Neural cell (in vitro differentiated cells): ENCODE measurements around the gene MRPS27. TPM values are rescaled to one million over a fixed set of nuclear protein-coding genes. Genes with fewer than 3 reads are reported as not detected.

Source experiments
- H2AFZ ChIP-seq: fragments of 200-600, 300-800 bp; sonication (generic), shearing (Covaris generic); 2 replicates; pipeline ENCODE4 v1.6.0; 2014; ENCODE audit warnings: low read depth, mild to moderate bottlenecking, antibody characterized with exemption, low read length, moderate library complexity
- H3F3A ChIP-seq: fragments of 200-600 bp; shearing (Covaris generic); 2 replicates; pipeline ENCODE4 v1.6.1; 2016; ENCODE audit warnings: mild to moderate bottlenecking, moderate library complexity, mixed read lengths, antibody characterized with exemption, low read length; ENCODE audit not compliant: insufficient read depth, poor library complexity, severe bottlenecking
- H3K27ac ChIP-seq: fragments of 200-600, 300-800 bp; sonication (generic), shearing (Covaris generic); 2 replicates; pipeline ENCODE4 v1.5.1; 2014; ENCODE audit warnings: mild to moderate bottlenecking, low read length, moderate library complexity
- H3K27me3 ChIP-seq: fragments of 300-800, 200-600 bp; sonication (generic), shearing (Covaris generic); 2 replicates; pipeline ENCODE4 v1.6.0; 2014; ENCODE audit warnings: mild to moderate bottlenecking, low read depth, low read length, moderate library complexity; ENCODE audit not compliant: insufficient read depth
- H3K36me3 ChIP-seq: fragments of 300-800, 200-600 bp; sonication (generic), shearing (Covaris generic); 2 replicates; pipeline ENCODE4 v1.5.1; 2014; ENCODE audit warnings: mild to moderate bottlenecking, antibody characterized with exemption, low read length, moderate library complexity; ENCODE audit not compliant: insufficient read depth
- H3K4me2 ChIP-seq: fragments of 300-800, 200-600 bp; sonication (generic), shearing (Covaris generic); 2 replicates; pipeline ENCODE4 v1.6.0; 2014; ENCODE audit warnings: mild to moderate bottlenecking, low read length
- H3K4me3 ChIP-seq: fragments of 300-800, 200-600 bp; sonication (generic), shearing (Covaris generic); 2 replicates; pipeline ENCODE4 v1.5.1; 2014; ENCODE audit warnings: mild to moderate bottlenecking, low read length, moderate library complexity
- H3K79me2 ChIP-seq: fragments of 200-600 bp; shearing (Covaris generic); replicated peaks from 2 replicates; pipeline ENCODE4 v1.6.0; 2014; ENCODE audit warnings: mild to moderate bottlenecking, low read length, moderate library complexity; ENCODE audit not compliant: insufficient read depth
- H3K9ac ChIP-seq: fragments of 300-800, 200-600 bp; sonication (generic), shearing (Covaris generic); 2 replicates; pipeline ENCODE4 v1.6.1; 2016; ENCODE audit warnings: mild to moderate bottlenecking, low read length, mixed read lengths
- H3K9me2 ChIP-seq: fragments of 200-600 bp; shearing (Covaris generic); 2 replicates; pipeline ENCODE4 v1.6.1; 2016; ENCODE audit warnings: mild to moderate bottlenecking, low read length, mixed read lengths; ENCODE audit not compliant: insufficient read depth
- H3K9me3 ChIP-seq: fragments of 200-600, 300-800 bp; sonication (generic), shearing (Covaris generic); 2 replicates; pipeline ENCODE4 v1.6.1; 2016; ENCODE audit warnings: mild to moderate bottlenecking, mixed run types, low read length, moderate library complexity, mixed read lengths
- H4K20me1 ChIP-seq: fragments of 200-600 bp; shearing (Covaris generic); 2 replicates; pipeline ENCODE4 v1.6.1; 2016; ENCODE audit warnings: mild to moderate bottlenecking, mixed run types; ENCODE audit not compliant: insufficient read depth
- CTCF ChIP-seq: fragments of 450-650 bp; IDR thresholded peaks from 2 replicates; pipeline ENCODE4 v1.5.1; 2014; ENCODE audit warnings: antibody characterized with exemption, mild to moderate bottlenecking, moderate library complexity; ENCODE audit not compliant: poor library complexity, severe bottlenecking
- EP300 ChIP-seq: fragments of 450-650 bp; conservative IDR thresholded peaks from 2 replicates; pipeline ENCODE4 v1.6.1; 2014; ENCODE audit warnings: antibody characterized with exemption, mild to moderate bottlenecking, moderate library complexity; ENCODE audit not compliant: poor library complexity, severe bottlenecking
- EZH2 ChIP-seq: fragments of 200-600, 300-800 bp; shearing (Covaris generic), sonication (generic); IDR thresholded peaks from 2 replicates; pipeline ENCODE4 v1.6.1; 2014; ENCODE audit warnings: antibody characterized with exemption, low read length, borderline replicate concordance, mild to moderate bottlenecking; ENCODE audit not compliant: insufficient read depth, poor library complexity, severe bottlenecking
- MXI1 ChIP-seq: fragments of 450-650 bp; conservative IDR thresholded peaks from 2 replicates; pipeline ENCODE4 v1.6.1; 2014; ENCODE audit warnings: antibody characterized with exemption, mild to moderate bottlenecking; ENCODE audit not compliant: poor library complexity, severe bottlenecking
- POLR2AphosphoS5 ChIP-seq: IDR thresholded peaks from 2 replicates; pipeline ENCODE4 v1.6.1; 2012
- RAD21 ChIP-seq: fragments of 450-650 bp; conservative IDR thresholded peaks from 2 replicates; pipeline ENCODE4 v1.6.1; 2014; ENCODE audit warnings: antibody characterized with exemption, mild to moderate bottlenecking, moderate library complexity
- SMC3 ChIP-seq: fragments of 450-650 bp; conservative IDR thresholded peaks from 2 replicates; pipeline ENCODE4 v1.6.1; 2014; ENCODE audit warnings: antibody characterized with exemption, mild to moderate bottlenecking, moderate library complexity; ENCODE audit not compliant: poor library complexity
- TAF1 ChIP-seq: IDR thresholded peaks from 2 replicates; pipeline ENCODE4 v1.6.1; 2012; ENCODE audit warnings: low read depth
- polyA plus RNA-seq: library from polyadenylated mRNA; depleted of rRNA; stranded (reverse); fragments of >200 nt; gene quantifications from 2 replicates; pipeline ENCODE4 v1.2.3, GENCODE V29; 2014
- TF ChIP-seq, protein P1 (sequence below): IDR thresholded peaks from 2 replicates; pipeline ENCODE4 v1.6.1; 2012; ENCODE audit warnings: borderline replicate concordance

MRPS27 gene
- polyA plus RNA-seq, 1 donor from 2014 or later = 36.7 TPM

GRCh38 chr5:72244862-72245371 is 75.1 kb downstream of the MRPS27 start:
- no peaks in the 10 kb centered on the region for H3K36me3 ChIP-seq

DNA sequence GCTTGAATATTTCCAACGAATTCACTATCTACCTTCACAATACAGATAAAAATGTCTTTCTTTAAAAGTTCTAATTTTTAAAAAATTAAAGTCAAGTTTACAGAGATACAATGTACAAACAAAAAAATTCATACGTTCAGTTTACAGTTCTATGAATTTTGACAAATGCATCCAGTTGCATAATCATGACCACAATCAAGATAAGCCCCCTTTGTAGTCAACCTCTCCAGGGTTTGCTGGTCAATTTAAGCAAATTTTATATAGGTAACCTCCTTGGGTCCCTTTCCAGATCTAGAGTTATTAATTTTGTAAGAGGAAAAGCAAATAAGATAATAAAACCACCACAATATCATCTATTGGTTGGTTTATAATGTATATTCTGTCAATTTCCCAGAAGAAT is 76.3 kb downstream of the MRPS27 start:
- TF ChIP-seq TAF1 = no peak
- TF ChIP-seq, protein P1, sequence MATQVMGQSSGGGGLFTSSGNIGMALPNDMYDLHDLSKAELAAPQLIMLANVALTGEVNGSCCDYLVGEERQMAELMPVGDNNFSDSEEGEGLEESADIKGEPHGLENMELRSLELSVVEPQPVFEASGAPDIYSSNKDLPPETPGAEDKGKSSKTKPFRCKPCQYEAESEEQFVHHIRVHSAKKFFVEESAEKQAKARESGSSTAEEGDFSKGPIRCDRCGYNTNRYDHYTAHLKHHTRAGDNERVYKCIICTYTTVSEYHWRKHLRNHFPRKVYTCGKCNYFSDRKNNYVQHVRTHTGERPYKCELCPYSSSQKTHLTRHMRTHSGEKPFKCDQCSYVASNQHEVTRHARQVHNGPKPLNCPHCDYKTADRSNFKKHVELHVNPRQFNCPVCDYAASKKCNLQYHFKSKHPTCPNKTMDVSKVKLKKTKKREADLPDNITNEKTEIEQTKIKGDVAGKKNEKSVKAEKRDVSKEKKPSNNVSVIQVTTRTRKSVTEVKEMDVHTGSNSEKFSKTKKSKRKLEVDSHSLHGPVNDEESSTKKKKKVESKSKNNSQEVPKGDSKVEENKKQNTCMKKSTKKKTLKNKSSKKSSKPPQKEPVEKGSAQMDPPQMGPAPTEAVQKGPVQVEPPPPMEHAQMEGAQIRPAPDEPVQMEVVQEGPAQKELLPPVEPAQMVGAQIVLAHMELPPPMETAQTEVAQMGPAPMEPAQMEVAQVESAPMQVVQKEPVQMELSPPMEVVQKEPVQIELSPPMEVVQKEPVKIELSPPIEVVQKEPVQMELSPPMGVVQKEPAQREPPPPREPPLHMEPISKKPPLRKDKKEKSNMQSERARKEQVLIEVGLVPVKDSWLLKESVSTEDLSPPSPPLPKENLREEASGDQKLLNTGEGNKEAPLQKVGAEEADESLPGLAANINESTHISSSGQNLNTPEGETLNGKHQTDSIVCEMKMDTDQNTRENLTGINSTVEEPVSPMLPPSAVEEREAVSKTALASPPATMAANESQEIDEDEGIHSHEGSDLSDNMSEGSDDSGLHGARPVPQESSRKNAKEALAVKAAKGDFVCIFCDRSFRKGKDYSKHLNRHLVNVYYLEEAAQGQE = no peak
- no peak for TF ChIP-seq RAD21
- no peak for TF ChIP-seq POLR2AphosphoS5
- TF ChIP-seq SMC3 = no peak
- TF ChIP-seq CTCF = no peak
- TF ChIP-seq EZH2 = no peak
- TF ChIP-seq EP300 = no peak
- no peak for TF ChIP-seq MXI1

More at GRCh38 chr5:72244862-72245371, 75.1 kb downstream of the MRPS27 start:
- Histone ChIP-seq H4K20me1 (no peaks in the 10 kb centered on the region), H3F3A (no peaks in the 10 kb centered on the region), H2AFZ (no peak overlapping the region), H3K4me2 (no peak overlapping the region), H3K9me3 (no peaks in the 10 kb centered on the region), H3K79me2 (peaks cover 9% of the 10 kb centered on the region), H3K9ac (no peak overlapping the region), H3K4me3 (no peak overlapping the region), H3K27me3 (no peaks in the 10 kb centered on the region), H3K27ac (no peak overlapping the region), H3K9me2 (no peaks in the 10 kb centered on the region)
- no peak for TF ChIP-seq POLR2AphosphoS5
- TF ChIP-seq SMC3 = peak; percentile 62
- peak; percentile 62 for TF ChIP-seq CTCF
- TF ChIP-seq MXI1 = no peak
- TF ChIP-seq RAD21 = peak; percentile 59
- TF ChIP-seq, protein P1 = no peak
- TF ChIP-seq EZH2 = no peak
- no peak for TF ChIP-seq EP300
- no peak for TF ChIP-seq TAF1

More for the DNA sequence above, 76.3 kb downstream of the MRPS27 start:
- no peak overlapping the region for H3K9ac ChIP-seq
- H3K4me3 ChIP-seq = no peak overlapping the region
- no peaks in the 10 kb centered on the region for H4K20me1 ChIP-seq
- no peaks in the 10 kb centered on the region for H3K27me3 ChIP-seq
- no peaks in the 10 kb centered on the region for H3F3A ChIP-seq
- no peak overlapping the region for H3K4me2 ChIP-seq
- H3K9me2 ChIP-seq = no peaks in the 10 kb centered on the region
- H3K27ac ChIP-seq = no peak overlapping the region
- no peaks in the 10 kb centered on the region for H3K36me3 ChIP-seq
- no peak overlapping the region for H2AFZ ChIP-seq
- peaks cover 9% of the 10 kb centered on the region for H3K79me2 ChIP-seq
- no peaks in the 10 kb centered on the region for H3K9me3 ChIP-seq
